NCI-H2171 (cell line): ENCODE results near the gene THEMIS.

Source experiments
- DNase-seq: peaks from one replicate; lab custom pipeline; 2025; lab: John Stamatoyannopoulos, UW

THEMIS gene

DNA sequence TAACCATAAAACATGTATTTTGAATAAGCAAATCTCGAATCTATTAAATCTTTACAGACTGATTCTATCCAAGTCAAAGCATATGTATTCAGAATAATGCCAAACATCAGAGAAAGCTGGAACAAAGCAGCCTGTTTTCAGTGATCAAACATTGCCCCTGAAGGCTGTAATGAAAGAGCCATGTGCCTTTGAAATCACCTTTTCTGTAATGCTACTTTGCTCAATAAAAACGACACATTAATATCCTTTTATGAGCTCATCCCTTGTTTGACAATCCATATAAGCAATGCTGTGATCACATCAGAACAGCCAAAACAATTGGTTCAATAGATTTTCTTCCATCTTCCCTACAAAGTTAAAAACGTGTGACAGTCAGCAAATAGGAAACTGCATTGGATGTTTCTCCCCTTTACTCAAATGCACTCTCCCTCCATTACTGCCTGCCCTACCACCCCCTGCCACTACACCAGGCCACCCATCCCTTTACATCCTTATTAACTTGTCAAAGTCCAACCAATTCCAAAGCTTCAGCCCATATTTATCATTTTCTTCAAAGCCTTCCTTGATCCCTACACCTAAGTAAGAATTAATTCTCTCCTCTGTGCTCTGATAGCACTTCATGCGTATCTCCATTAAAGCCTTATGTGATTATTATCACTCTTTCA, 42.0 kb downstream of the THEMIS start:
- no peak for DNase-seq

DNA sequence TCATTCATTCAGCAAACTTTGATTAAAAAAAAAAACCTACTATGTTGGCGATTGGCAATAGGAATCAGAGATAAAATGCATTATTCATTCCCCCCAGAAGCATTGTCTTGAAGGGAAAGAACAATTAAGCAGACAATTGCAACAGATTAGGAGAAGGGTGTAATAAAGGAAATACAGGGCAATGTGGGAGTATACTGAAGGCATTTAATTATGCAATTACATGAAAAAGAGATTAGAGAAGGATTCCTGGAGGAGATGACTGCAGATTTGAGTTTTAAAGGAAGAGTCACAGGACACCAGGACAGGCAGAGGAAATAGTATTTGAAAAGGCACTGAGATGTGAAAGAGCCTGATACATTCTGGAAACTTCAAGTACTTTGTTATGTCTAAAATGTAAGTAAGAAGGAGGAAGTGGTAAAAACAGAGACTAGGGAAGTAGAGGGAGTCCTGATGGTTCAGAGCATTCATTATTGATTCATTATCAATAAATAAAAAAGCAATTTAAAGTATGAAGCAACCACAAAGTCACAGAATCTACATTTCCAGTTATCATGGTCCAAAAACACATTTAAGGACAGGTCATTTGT, 43.7 kb downstream of the THEMIS start:
- no peak for DNase-seq

DNA sequence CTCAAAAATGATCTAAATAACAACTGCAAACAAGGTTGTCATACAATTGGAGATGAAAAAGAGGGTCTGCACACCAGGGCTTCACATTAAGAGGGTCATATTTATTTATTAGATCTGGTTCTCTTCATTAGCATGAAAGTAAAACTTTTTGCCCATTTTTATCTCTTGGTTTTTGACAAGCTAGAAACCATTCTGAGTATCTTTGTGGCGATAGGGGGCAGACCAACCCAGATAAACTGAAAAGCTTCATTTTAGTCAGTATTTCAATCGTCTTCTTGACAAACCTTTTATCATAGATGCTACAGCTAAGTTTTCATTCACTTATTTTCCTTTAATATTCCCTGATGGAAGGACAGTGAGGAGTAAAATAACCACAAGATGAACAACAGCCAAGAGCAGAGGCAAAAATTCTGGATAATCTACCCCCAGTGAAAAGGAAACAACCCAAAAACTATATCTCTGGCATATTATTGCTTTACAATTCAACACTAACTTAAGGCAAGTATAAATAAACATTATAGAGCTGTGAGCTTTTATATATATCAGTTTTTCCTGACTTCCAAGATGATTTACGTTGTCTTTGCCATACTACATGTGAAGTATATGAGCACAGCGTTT, 45.2 kb downstream of the THEMIS start:
- no peak for DNase-seq

DNA sequence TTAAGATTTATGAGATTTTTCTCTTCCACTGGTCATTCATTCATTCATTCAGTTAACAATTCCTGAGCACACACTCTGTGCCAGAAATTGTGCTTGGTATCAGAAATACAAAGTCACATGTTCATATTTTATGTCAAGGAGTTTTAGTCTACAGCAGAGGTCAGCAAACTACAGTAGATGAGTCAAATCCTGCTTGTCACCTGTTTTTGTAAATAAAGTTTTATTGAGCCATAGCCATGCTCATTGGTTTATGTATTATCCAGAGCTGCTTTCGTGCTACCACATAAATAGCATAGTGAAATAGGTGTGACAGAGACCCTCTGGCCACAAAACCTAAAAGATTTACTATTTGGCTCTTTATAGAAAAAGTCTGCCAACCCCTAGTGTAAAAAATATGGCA, 46.8 kb downstream of the THEMIS start:
- DNase-seq, result no peak

DNA sequence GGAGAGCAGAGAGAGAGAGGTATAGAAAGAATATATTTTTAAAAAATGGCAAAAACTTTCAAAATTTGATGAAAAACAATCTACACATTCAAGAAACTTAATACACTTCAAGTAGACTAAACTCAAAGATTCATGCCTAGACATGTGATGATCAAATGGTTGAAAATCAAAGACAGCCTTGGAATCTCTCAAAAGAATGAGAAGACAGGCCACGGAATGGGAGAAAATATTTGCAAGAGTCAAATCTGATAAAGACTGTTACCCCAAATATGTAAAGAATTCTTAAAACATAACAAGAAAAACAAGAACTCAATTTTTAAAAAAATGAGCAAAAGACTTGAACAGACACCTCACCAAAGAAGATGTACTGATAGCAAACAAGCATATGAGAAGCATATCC, 49.7 kb downstream of the THEMIS start:
- DNase-seq, result no peak

DNA sequence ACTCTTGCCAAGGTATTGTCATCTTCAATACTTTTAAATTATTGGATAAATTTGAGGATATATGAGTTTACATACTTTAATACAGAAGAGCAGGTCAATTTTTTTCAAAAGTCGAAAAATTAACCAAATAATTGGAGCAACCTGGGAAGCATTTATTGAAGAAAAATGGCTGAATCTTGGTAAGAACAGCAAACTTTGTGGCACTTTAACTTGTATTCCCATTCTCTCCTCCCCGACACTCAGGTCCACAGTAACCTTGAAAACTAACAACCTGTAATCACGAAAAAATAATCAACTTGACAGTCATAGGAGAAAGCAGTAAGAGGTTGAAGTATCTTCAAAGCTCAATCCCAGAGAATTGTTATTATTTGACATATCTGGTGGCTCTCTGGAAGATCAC, 55.6 kb downstream of the THEMIS start:
- no peak for DNase-seq

DNA sequence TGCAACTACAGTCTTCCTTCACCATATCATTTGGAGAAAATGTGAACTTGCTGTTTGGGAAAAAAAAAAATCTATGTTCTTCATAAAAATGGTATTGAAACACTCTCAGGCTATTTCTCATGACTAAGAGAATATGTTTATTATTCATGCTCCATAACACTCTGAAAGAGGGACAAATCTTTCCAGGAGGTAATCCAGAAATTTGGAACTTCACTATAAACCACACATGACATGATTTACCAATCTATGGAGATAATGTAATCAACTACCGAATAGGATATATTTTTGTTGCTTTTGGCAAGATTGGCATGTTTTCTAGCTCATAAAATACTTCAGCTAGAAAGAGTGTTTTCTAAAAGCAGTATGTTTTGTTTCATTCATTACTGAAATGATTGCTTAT, 56.3 kb downstream of the THEMIS start:
- DNase-seq, result no peak

DNA sequence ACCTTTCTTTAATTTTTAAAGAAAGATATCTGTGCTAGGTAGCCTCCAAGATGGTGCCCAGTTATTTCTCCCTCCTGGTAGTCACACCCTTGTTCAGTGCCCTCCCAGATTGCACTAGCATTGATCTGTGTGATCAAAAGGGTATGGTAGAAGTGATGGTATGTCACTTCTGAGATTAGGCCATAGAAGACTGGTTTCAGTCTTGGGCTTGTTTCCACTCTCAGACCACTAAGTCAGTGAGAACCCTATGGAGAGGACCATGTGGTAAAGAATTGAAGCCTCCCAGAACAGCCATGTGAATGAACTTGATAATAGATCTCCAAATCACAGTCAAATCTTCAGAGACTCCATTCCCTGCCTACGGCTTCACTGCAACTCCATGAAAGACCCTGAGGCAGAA, 57.3 kb downstream of the THEMIS start:
- no peak for DNase-seq

DNA sequence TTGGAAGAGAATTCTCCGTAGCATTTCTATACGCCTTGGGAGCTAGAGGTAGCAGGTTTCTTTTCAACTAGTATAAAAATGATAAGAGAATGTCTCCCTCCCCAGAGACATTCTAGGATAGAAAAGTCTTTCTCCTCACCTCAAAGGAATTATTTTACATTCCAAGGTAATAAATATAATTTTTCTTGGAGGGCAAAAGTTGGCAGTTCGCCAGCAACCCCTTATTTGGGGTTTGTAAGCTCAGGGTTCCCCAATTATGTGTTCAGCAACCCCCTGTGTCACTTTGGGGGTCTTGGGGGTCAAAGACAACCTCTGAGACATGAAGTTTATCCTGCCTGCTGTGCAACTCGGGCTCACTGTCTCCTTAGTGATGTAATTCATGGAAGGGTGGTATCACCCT, 58.3 kb downstream of the THEMIS start:
- DNase-seq, result no peak

DNA sequence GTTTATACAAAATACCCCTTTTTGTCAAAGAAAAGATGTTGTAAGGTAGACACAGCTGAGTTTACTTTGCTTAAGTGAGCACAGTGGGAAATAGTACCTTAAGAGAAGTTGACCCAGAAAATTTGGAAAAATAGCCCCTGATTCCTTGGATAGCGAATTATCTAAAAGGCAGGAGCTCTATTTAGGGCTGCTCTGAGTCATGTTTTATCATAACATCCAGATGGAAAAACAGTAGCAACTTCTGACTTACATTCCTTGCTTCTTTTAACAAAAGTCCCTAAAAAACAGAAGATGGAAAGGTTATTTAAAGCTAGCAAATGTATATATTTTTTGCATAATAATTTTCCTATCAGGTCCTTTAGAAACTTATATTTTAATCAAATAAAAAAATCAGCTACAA, 59.0 kb downstream of the THEMIS start:
- DNase-seq, result no peak

DNA sequence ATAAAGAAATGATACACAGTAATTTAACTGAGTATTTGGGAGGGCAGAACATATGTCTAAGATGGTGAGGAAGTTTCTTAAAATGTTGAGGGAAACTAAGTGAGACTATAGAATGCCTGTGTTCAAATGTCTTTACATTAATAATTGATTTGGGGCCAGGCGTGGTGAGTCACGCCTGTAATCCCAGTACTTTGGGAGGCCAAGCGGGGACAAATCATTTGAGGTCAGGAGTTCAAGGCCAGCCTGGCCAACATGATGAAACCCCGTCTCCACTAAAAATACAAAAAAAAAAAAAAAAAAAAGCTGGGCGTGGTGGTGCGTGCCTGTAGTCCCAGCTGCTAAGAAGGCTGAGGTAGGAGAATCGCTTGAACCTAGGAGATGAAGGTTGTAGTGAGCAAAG, 66.7 kb downstream of the THEMIS start:
- DNase-seq, result no peak

DNA sequence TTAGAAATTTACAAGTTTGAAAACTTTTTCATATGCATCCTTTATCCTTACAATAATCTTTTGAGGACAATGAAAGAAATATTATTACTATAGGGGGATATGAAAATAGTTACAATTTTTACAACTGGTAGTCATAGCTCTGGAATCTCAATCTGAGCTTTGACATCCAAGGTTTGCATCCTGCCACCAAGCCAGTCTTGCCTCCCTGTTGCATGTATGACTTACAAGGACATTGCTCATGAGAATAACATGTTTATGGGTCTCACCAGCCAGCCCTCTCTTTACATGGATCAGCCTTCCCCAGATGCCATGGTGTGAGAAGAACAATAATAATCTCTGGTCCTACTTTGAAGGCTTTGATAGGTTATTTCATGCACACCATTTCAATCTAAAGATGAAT, 67.5 kb downstream of the THEMIS start:
- DNase-seq, result no peak

DNA sequence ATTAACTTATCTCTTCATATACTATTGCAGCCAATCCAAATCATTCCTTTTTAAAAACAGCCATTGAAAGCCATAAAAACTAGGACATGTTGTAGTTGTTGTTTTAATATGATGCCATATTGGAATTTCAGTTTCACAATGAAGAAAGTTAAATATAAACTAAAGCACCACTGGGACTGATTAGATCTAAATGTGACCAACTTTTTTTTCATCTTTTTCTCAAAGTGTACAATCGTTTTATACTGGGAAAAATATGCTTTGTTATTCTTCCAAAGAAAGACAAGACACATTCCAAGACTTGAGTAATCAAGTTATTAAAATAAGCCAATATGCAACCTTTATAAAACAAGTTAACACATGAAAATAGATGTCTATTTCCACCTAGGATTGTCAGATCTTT, 68.5 kb downstream of the THEMIS start:
- DNase-seq, result no peak

DNA sequence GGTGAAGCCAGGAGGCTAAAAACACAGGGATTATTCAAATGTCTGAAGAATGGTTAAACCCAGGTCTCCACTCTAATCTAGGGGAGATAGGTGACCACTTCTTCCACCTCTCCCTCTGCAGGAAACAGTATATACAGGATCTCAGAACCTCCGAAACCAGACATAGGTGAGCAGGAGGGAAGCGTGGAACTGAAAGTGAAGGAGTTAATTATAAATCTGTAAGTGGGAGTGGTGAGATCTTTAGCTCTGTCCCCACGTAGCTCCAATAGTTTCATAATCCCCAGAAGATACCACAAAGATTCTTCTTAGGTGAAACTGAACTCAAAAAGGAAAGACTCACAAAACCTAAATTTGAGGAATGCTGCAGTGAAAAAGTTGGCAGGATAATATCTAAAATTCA, 76.8 kb downstream of the THEMIS start:
- no peak for DNase-seq

DNA sequence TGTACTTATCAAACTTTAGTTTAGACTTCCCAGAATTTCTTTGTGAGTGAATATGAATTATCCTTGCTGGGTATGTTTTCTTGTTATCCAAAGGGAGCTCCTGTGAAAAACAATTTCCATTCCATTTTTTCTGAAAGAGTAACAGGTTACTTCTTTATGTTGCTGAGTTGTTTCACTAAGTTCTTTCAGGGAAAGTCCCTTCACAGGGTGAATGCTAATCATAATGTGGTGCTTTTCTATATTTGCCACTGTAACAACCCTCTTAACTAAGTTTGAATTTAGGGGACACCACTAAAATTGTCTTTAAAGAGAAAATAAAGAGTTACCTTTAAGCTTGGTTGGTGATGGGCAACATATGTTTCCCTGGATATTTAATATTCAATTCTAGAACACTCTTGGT, 79.4 kb downstream of the THEMIS start:
- DNase-seq, result no peak

DNA sequence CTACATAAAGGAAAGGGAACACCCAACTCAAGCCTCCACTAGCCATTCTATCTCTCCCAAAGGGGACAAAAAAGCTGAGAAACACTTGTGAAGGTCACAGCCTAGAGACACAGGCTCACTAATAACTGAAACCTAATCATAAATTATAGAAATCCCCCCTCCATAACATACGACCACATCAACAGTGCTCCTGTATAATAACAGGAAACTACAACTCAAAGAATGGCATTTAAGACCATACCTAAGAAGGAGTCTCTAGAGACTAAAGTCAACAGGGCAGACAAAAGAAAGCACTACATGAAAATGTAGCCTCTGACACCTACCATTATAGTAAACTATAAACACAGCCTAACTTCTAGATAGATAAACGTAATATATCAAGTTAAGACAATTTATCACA, 82.7 kb downstream of the THEMIS start:
- no peak for DNase-seq

DNA sequence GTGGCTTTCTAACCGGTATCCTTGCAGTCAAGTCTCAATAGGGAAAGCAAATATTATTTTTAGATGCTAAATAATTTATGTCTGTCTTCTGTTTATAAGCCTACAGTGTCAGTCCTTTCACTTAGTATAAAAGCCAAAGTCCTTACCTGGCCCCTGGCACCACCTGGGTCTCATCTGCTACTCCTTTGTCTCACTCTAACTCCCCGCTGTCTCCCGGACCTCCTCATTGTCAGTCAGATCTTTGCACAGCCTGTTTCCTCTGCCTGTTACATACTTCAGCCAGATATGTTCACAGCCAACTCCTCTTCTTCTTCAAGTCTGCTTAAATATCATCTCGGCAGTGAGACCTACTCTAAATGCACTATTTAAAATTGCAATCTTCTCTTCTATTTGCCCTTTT, 84.2 kb downstream of the THEMIS start:
- no peak for DNase-seq

DNA sequence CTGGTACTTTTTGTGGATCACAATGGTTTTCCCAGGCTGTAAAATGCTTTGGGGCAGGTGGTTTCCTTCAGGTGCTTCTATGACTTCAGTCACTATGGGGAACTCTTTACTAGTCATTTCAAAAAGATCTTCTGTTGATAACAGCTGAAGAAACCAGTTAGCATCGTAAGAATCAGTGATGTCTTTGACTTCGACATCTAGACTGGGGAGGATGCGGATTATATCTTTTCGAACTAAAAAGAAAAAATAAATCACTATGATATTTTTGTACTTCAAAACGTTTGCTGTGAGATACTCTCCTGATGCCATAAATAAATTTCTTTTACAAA, 87.2 kb downstream of the THEMIS start:
- no peak for DNase-seq

DNA sequence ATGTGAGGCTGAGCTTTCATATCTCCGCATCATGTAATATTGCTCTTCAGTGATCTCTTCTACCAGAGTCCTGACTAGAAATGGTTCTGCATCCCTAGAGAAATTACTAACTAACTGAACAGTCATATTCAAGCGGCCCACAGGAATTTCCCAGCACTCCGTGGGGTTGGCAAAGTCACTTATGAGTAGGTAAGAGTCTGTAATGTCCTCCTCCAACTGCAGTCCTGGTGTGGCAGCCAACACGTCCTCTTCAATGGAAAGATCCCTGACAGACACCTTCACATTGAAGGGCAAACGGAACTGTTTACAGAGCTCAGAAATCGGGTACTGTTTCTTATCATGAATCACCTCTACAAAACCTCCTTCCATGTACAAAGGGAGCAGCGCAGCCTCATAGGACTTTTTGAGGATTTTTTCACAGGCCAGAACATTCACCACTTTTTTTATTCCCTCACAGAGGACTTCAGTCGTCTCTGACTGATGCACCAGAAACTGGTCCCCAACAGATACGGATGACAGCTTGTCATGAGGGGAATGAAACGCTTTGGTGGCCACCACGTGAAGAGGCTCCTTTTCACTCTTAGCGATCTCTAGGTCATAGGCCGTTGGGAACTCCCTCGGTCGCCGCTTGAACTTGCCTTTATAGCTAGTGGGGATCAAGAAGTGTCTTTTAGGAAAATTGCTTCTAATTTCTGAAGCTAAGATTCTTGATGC, 87.7 kb downstream of the THEMIS start:
- no peak for DNase-seq

DNA sequence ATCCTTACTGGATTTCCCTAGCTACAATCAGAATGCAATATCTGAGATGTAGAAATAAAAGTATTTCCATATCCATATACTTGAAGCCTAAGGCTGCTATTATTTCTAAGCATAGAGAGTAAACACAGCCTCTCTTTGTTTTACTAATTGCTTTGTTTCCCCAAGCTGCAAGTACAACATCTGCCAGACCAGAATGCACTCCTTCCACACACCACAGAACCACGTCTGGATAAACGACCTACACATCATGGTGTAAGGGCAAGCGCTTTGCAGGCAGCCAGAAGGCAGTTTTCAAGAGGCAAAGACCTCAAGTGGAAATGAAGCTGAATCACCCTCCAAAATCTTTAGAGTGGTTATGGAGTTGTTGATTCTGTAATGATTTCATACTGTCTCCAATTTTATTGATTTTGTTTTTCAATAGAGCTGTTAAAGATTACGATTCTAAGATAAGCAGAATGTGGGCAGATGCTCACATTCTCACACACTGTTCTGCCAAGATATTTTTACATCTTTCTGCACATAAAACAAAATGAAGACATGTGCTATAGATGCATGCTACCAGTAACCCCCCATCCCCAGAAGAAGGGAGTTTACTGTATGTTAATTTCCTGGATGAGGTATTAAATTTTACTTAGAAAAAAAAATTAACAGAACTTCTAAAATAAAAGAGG, 88.8 kb downstream of the THEMIS start:
- peak; percentile 57 for DNase-seq

DNA sequence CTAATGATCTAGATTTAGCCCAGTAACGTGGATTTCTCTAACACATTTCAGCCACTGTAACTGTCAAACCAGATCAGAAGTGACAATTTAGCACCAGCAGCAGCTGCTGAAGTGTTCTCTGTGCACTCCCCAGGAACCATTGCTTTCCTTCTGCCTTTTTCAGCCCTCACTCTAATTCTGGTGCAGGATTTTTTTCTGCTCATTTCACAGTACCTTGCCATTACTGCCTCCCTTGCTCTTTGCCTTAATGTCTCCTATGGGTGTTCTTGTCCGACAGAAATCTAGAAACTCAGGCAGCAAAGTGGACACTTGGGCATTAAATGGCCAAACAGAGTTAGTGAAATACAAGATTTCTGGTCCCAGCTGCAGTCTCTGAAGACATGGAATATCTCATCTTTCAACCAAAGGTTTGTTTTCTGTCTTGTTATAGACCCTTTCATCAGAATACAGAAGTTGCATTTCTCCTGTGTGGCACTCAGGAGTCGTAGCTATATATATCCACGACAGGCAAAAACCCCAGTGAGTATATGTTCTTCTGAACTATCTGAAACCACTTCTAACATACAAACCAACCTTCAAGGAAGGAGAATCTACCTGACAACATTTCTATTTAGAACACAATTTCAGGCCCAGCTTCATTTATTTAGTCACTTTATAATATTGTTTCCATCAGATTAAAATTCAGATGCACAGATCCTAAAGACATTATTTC, 92.9 kb downstream of the THEMIS start:
- no peak for DNase-seq

DNA sequence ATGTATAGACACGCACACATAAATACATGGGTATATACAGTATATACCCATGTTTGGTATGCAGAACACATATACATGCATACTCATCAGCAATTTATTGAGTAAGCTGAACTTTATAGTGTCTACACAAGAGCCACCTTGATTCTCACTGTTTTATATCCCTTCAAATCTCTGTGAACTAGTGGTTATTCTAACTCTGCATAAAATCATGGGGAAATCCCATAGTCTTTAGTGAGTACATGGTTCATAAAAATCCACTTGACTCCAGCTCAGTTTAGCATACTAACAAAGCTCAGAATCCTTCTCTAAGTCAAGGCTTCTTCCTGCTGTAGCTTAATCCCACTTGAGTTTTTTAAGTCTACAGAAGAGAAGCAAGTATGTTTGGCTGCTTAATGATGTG, 104.1 kb downstream of the THEMIS start:
- DNase-seq, result no peak
